Measurements from ENCODE around the gene ORC5.

ORC5 gene

GRCh38 chr7:104207731-104208420 is at the start of gene ORC5:
ORC5 (minus strand) TSS chr7:104208013; CDS start chr7:104207904, 109 bp downstream.
- TF ChIP-seq, protein P1, sequence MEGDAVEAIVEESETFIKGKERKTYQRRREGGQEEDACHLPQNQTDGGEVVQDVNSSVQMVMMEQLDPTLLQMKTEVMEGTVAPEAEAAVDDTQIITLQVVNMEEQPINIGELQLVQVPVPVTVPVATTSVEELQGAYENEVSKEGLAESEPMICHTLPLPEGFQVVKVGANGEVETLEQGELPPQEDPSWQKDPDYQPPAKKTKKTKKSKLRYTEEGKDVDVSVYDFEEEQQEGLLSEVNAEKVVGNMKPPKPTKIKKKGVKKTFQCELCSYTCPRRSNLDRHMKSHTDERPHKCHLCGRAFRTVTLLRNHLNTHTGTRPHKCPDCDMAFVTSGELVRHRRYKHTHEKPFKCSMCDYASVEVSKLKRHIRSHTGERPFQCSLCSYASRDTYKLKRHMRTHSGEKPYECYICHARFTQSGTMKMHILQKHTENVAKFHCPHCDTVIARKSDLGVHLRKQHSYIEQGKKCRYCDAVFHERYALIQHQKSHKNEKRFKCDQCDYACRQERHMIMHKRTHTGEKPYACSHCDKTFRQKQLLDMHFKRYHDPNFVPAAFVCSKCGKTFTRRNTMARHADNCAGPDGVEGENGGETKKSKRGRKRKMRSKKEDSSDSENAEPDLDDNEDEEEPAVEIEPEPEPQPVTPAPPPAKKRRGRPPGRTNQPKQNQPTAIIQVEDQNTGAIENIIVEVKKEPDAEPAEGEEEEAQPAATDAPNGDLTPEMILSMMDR (IDR thresholded peaks at IDR 0.05), result no peak
- Histone ChIP-seq H3K4me1 (ENCODE audit: control insufficient read depth in 1 of 2, insufficient read depth in 1 of 2, low read depth in 1 of 2, low read length in 1 of 2) (peaks cover 16 to 17% of the 10 kb centered on the region in 2 experiments), H3K4me3 (ENCODE audit: low read depth in 1 of 2, low read length in 1 of 2) (peak within 1 kb of the TSS; percentile 74 to 82), H3K27me3 (peaks cover 10% of the 10 kb centered on the region), H3K9me3 (no peaks in the 10 kb centered on the region), H3K36me3 (peaks cover 7% of the 10 kb centered on the region), H3K27ac (peak within 1 kb of the TSS; percentile 28)

DNA sequence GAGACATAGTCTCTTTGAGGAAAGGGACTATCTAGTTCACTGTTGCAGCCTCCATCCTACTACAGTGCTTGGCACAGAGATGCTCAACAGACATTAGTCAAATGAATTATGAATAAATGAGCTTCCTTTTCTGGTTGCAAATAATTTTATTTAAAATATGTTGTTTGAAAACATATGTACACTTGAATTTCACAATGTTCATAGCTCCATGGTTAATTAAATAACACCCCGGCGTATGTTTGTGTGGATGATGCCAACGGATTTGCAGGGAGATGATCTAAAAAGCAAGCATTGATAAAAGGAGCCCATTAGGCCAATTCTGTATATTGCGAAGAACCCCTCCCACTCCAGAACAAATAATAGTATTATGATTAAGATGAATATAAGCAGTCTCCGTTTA is 47.8 kb upstream of the ORC5 start:
- no peaks in the 10 kb centered on the region for H3K36me3 ChIP-seq
- no peaks in the 10 kb centered on the region for H3K4me1 ChIP-seq (ENCODE audit: control insufficient read depth in 1 of 2, insufficient read depth in 1 of 2, low read depth in 1 of 2, low read length in 1 of 2)
- TF ChIP-seq, protein P1 (IDR thresholded peaks at IDR 0.05), result no peak
- no peak overlapping the region for H3K27ac ChIP-seq
- H3K9me3 ChIP-seq, result no peaks in the 10 kb centered on the region
- no peaks in the 10 kb centered on the region for H3K27me3 ChIP-seq
- H3K4me3 ChIP-seq (ENCODE audit: low read depth in 1 of 2, low read length in 1 of 2), result no peak overlapping the region

- Histone ChIP-seq H3K27me3 (no peaks in the 10 kb centered on the region), H3K36me3 (no peaks in the 10 kb centered on the region), H3K9me3 (no peaks in the 10 kb centered on the region), H3K4me1 (ENCODE audit: control insufficient read depth in 1 of 2, insufficient read depth in 1 of 2, low read depth in 1 of 2, low read length in 1 of 2) (no peaks in the 10 kb centered on the region), H3K27ac (no peak overlapping the region), H3K4me3 (ENCODE audit: low read depth in 1 of 2, low read length in 1 of 2) (no peak overlapping the region)
- TF ChIP-seq, protein P1 (IDR thresholded peaks at IDR 0.05), result no peak
These were observed 47.4 kb upstream of the ORC5 start for GRCh38 chr7:104255194-104255593.

- no peak overlapping the region for H3K27ac ChIP-seq
- no peaks in the 10 kb centered on the region for H3K36me3 ChIP-seq
- no peaks in the 10 kb centered on the region for H3K27me3 ChIP-seq
- TF ChIP-seq, protein P1 (IDR thresholded peaks at IDR 0.05), result no peak
- no peak overlapping the region for H3K4me3 ChIP-seq (ENCODE audit: low read depth in 1 of 2, low read length in 1 of 2)
- no peaks in the 10 kb centered on the region for H3K9me3 ChIP-seq
- no peaks in the 10 kb centered on the region for H3K4me1 ChIP-seq (ENCODE audit: control insufficient read depth in 1 of 2, insufficient read depth in 1 of 2, low read depth in 1 of 2, low read length in 1 of 2)
These were observed 46.9 kb upstream of the ORC5 start for GRCh38 chr7:104254696-104255095.

DNA sequence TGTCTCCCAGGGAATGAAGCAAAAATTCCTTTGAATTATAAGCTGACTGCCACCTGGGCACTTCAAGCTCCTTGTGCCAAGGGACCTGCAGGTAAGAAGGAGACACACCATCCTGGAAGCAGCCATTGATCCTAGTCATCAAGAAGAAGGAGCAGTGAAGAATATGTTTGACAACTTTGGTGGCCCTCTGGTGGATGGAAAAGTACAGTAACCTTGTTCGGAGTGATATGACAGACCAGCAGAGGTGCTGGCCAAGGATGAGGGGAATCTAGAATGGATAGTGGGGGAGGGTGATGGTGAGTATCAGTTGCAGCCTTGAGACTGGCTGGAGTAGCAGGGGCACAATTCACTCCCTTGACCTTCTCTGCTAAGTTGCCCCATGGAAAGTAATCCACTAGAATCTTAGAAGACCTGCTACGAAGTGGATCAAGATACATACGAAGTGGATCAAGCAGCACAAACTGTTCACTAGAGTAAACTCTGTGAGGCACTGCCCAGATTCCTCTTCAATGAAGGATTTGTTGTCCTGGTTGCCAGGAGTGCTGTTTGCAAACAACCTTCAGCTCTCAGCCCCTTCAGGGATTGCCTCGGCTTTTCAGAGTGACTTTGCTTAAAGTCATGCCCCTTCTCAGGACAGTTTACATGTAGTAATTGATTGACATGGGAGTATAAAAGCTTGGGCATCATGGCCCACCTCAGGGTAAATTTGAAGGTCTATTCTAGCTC is 44.8 kb upstream of the ORC5 start:
- no peaks in the 10 kb centered on the region for H3K36me3 ChIP-seq
- H3K27me3 ChIP-seq, result no peaks in the 10 kb centered on the region
- H3K27ac ChIP-seq, result no peak overlapping the region
- H3K4me3 ChIP-seq (ENCODE audit: low read depth in 1 of 2, low read length in 1 of 2), result no peak overlapping the region
- H3K9me3 ChIP-seq, result no peaks in the 10 kb centered on the region
- TF ChIP-seq, protein P1 (IDR thresholded peaks at IDR 0.05), result no peak
- no peaks in the 10 kb centered on the region for H3K4me1 ChIP-seq (ENCODE audit: control insufficient read depth in 1 of 2, insufficient read depth in 1 of 2, low read depth in 1 of 2, low read length in 1 of 2)

All from neutrophil (primary cell).